GM18502 (cell line): ENCODE results near the gene DDR2.
"Not testable (repeated sequence)": the region's sequence is repeated elsewhere in the genome, so short reads cannot be mapped to it uniquely, and the experiment has no call there.

Source experiments
- ATAC-seq: cut with Tn5 transposase; IDR thresholded peaks from one replicate; pipeline ENCODE4 v1.9.1; 2021; ENCODE audit warnings: mild to moderate bottlenecking; ENCODE audit not compliant: unreplicated experiment, poor library complexity

Gene DDR2

DNA sequence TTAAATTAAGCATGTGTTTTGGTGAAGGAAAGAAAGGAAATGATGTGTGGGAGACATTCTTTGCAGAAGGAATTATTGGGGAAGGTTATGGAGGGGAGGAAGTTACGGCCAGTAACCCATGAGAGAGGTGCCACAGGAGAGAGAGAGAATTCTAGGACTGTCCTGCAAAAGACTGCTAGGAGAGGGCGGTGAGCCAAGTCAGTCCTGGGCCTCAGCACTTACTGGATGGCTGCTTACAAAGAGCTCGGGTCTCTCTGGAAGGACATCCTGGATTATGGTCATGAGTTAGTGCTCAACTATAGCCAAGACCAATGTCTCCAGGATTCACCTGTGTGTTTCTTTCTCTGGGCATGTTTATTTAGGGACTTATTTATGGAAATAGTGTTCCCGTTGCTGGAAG lies 83.9 kb downstream of the DDR2 start:
- ATAC-seq = no peak

DNA sequence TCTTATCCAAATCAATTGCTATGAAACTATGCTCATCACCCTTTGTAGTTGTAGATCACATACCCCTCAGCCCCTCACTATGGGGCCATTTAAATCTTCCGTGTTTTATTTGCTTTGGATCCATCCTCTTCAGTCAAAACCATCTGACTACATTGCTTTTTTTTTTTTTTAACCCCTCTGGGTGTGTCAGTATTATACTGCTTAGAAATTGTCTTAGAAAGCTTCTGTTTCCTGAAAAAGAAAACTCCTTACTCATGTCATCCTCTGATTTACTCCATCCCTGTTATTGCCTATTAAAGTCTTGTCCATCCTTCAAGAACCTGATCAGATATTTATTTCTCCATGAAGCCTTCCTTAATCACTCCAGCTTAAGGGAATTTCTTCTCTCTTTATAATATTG lies 84.3 kb downstream of the DDR2 start:
- no peak for ATAC-seq

DNA sequence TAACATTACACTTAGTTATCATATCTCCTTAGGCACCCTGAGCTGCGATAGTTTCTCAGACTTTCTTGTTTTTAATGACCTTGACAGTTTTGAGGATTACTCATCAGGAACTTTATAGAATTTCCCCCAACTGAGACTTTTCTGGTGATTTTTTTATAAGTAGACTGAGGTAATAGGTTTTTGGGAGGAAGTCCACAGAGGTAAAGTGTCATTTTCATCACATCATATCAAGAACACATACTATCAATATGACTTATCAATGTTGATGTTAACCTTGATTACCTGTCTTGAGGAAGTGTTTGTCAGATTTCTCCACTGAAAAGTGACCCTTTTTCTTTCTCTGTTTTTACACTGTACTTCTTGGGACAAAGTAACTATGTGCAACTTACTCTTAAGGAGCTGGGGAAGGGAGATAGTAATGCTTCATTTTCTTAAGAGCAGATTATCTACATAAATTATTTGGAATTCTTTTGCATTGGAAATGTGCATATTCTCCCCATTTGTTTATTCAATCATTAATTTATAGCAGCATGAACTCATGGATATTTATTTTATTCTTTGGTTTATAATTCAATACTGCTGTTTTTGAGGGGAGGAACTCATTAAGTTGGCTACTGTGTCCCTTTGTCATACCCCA lies 85.4 kb downstream of the DDR2 start:
- no peak for ATAC-seq

DNA sequence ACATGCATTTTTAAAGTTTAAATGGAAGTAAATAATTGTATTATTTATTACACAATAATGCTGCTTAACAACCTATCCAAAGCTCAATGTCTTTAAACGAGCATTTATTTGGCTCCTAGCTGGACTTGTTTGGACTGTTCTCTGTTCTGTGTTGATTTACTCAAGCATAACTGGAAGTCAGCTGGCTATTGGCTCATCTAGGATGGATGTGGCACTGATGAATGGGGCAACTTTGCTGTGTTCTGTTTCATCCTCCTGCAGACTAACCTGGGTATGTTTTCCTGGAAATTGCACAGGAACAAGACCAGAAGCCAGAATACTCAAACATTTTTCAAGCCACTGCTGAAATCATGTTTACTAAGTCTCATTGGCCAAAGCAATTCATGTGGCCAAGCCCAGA lies 87.4 kb downstream of the DDR2 start:
- no peak for ATAC-seq

DNA sequence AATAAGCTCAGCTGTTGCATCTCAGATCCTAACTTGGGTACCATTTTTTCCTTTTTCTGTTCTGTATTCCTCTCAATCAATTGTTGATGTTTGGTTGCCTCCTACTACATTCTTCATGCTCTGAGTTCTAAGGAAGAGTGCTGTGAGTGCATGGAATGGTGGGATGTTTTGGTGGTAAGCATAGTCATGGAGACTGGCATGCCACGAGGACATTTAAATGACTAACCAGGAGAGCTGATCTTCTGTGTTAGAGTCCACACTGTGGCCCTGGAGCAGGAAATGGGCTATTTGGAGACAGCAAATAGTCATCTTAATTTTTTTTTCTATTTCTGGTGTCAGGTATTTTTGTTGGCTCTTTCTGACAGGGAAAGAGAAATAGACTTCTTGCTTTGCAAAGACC lies 88.7 kb downstream of the DDR2 start:
- ATAC-seq = no peak

DNA sequence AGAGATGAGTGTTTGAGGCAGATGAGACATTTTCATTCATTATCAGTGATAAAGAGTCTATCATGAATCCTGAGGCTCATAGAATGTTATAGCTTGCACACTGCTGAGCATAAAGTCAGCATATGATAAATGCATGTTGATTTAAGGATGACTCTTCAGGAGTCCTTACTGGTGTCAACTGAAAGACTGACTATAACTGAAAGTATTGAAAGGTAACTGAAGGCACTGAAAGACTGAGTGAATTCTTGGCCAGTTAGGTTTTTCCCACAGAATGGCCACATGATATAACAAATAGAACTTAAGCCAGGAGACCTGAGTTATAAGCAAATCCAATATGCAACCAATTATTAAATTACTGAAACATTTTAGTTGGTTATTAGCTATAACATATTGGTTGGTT lies 89.2 kb downstream of the DDR2 start:
- ATAC-seq = no peak

DNA sequence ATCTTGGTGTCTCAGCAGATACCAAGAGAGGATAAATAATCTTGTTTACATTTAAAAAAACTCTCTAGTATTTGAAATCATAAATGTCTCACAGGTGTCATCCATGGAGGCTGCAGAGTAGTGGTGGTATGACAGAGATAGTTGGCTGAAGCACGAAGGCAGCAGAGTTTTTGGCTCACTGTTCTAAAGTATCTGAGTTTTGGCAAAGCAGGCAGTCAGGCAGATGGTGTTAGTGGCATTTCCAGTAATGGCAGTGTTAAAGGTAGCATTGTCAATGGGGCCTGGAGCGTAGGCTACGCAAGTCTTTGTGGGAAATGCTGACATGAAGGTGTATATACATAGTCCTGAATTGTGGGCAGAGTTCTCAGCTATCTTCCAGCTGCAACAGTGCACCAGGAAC lies 89.8 kb downstream of the DDR2 start:
- no peak for ATAC-seq

DNA sequence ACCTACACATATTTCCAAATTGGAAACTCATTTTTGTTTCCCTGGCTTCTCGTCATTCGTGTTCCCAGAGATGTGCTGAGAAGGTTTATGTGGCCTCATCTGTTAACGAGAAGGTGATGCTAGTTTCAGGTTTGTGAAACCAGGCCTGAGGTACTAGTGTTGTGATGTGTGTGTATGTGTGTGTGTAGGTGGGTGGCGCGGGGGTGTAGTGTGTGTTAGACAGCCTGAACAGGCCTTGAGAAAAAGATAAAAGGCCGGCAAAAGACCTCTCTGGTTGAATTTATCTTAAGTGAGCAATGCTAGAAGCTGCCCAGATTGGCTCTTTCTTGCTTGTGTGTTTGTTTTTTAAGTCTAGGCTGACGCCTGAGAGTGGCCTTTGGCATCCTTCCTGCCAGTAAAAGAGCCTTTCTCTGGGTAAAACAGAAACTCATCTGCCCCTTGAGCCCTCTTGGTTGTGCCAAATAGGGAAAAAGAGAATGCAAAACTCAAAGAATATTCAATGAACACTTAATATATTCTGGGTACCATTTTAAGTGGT lies 92.4 kb downstream of the DDR2 start:
- ATAC-seq = no peak

DNA sequence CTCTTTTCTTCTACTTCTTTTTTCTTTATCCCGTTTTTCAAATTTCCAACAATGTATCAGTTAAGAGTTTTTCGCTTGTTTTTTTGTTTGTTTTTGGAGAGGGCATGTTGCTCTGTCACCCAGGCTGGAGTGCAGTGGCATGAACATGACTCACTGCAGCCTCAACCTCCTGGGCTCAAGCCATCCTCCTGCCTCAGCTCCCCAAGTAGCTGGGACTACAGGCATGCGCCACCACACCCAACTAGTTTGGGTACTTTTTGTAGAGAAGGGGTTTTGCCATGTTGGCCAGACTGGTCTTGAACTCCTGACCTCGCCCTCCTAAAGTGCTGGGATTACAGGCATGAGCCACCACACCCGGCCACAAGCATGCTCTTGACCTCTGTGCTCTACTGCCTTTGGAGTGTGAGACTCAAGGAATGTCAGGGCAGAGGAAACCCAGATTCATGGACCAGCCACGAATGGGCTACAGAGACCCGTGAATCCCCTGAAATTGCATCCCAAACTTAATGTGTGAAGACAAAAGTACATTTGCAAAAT lies 93.1 kb downstream of the DDR2 start:
- ATAC-seq = no peak

DNA sequence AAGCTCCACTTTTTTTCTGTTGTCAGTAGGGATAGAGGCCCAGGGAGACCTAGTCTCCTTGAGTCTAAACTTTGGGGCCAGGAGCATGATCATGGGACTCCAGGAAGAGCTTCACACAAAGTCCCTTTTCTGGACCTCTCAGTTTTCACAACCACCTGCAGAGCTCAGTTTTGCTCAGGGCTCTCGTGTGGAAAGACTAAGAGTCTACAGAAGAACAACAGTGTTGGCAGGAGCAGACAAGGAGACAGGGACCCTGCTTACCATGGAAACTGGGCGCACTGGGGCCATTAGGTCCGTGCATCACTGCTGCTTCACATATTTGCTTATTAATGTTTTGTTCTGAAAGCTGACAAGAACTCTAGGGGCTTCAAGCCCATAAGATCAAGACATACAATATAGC lies 94.3 kb downstream of the DDR2 start:
- no peak for ATAC-seq

DNA sequence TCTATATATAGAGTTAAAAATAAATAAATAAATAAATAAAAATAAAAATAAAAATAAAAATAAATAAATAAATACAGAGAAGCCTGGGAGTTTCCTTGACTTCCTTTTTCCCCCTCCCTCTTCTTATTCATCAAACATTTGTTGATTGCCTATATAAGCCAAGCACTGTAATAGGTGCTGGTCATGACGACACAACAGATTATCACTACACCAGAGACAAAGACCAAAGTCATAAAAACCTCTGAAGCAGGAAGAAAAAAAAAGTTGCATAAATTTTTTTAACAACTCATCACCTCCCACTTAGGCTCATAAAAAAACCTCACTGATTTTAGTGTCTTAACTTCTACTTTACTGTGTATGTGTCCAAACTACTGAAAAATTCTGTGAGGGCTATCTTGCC lies 95.2 kb downstream of the DDR2 start:
- not testable (repeated sequence) for ATAC-seq

DNA sequence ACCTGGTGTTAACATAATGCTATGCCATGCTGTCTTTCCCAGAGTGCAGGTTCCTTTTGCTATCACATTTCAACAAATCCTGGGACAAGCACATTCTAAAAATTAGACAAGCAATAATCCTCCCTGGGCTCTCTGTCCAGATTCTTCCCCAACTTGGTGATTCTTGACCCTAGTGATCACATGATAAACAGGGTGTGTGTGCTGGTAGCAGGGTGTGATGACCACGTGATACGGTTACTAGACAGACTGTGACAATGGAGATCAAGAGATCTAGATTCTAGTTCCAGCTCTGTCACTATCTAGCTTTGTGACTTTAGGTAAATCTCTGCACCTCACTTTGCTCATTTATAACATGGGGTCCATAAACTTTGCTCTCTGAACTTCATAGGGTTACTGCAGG lies 96.3 kb downstream of the DDR2 start:
- no peak for ATAC-seq

DNA sequence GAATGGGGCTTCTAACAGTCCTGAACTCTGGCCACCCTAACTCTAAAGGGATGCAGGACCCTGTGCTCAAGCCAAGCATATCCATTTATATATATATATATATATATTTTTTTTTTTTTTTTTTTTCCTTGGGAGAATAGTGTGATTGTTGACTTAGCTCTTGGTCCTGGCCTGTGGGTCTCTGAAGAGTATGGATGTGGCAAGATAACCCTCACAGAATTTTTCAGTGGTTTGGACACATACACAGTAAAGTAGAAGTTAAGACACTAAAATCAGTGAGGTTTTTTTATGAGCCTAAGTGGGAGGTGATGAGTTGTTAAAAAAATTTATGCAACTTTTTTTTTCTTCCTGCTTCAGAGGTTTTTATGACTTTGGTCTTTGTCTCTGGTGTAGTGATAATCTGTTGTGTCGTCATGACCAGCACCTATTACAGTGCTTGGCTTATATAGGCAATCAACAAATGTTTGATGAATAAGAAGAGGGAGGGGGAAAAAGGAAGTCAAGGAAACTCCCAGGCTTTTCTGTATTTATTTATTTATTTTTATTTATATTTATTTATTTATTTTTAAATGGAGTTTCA lies 97.0 kb downstream of the DDR2 start:
- ATAC-seq = not testable (repeated sequence)

DNA sequence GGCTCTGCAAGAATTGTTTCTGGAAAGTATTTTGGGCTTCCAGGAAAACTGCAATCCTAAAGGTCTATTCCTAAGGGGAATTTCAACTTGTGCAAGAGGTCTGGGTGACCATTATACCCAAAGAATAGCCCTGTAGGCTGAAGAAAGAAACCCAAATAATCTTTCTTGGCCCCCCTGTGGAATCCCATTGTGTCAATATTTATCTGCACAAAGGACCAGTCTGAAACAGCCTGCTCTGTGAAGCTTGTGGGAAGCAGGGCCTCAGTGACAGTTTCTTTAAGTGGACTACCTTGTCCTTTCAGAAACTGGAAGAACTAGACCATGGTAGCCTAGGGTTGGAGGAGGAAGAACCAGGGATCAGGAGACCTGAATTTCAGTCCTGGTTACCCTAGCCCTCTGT lies 99.8 kb downstream of the DDR2 start:
- no peak for ATAC-seq

DNA sequence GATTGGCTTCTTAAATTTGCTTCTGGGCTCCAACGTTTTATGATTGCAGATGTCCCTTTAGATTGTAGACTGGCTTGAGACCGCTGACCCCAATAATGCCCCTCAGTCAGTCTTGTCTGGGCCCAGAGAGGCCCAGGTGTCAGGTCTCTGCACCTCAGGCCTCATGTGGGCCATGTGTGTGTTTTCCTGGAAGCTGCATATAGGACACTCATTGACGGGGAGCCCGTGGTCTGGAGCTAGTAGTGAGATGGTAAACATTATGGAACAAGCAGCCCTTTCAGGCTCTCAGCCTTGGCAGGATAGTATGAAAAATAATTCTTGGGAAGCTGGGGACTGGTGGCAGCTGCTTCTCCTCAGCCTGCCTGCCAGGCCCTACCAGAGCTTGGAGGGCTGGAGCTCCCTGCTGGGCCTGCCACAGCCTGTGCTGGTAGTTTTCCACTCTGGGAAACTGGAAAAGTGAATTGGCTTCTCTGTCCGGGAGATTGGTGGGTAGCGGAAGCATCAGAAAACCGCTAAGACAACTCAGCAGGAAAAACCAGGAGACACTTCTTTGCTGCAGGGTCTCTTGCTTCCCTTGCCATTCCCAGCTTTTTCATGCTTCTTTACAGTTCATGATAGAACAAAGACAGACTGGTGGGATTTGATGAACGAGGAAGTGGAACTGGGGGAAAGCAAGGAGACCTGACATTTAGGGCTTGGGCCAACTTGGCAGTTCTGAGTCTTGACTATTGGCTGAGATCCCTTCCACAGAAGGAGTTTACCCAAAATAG lies 100.5 kb downstream of the DDR2 start:
- ATAC-seq = no peak

DNA sequence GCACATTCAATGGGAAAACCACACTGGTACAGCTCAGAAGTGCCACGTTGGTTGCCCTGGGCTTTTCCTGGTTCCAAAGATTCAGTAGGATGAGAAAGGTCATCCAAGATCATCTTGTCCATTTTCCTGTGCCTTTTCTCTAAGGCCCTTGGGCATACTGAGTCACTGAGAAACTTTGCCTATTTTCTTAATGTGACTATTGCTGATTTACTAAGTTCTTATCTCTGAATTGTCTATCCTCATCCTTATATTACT lies 101.0 kb downstream of the DDR2 start:
- no peak for ATAC-seq

DNA sequence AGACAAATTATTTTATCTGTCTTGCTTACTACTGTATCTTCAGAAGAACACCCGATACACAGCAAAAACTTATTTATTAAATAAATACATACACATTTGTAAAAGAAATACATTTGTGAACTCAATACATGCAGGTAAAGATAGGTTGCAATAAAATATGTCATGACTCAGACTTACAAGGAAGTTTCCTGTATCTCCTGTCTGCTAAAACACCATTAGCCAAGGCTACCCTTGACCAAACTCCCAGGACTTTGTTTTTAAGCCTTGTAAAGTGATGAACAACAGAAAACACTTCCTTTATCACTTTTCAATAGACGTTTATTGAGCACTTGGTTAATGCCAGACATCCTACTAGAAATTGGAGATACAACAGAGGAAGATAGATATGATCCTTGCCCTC lies 101.8 kb downstream of the DDR2 start:
- no peak for ATAC-seq

DNA sequence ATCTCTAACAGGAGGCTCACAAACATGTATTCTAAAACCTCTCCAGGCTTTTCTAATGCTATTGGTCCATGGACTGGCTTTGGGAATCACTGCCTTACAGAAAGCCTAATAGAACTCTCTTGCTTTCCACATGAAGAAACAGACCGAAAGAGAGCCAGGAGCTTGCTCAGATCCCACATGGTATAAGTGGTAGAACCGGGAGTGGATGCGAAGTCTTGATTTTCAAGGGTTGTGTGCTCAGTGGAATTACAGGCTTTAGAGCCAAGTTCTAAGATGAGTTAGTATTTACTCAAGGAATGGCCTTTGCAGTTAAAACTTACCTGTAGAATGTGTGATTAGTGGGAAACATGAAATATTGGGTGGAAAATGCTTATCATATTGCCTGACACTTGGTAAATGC lies 103.9 kb downstream of the DDR2 start:
- peak; percentile 10 for ATAC-seq

DNA sequence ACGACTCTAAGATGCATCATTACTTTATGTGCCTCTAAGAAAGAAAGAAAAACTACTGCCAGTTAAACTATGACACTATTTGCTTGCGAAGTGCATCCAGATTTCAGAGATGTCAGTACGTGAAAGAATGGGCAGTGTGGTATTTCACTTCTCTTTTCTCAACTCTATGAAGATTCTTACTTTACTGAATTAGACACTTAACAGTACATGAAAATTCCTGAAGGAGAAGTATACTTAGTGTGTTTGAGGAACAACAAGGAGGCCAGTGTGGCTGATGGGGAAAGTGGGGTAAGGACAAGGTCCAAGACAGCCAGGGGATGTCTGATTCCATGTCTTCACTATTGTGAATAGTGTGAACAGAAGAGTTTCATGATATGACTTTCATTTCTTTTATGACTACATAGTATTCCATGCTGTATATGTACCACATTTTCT lies 104.4 kb downstream of the DDR2 start:
- ATAC-seq = peak; percentile 85

DNA sequence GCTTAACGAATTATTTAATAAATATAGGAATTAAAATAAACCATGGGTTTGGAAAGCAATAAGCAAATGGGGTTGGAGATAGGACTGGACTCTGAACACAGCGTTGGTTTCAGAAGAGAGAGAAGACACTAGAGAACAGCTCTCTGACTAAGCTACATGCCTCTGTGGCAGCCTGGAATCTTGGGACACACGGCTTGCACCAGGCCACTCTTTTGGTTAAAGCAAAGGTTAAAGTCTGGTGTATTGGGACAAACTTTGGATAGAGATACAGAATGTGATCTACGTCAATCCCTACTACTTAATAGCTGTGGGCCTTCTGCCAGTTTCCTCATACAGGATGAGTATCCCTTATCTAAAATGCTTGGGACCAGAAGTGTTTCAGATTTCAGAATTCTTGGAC lies 108.5 kb downstream of the DDR2 start:
- ATAC-seq = no peak

DNA sequence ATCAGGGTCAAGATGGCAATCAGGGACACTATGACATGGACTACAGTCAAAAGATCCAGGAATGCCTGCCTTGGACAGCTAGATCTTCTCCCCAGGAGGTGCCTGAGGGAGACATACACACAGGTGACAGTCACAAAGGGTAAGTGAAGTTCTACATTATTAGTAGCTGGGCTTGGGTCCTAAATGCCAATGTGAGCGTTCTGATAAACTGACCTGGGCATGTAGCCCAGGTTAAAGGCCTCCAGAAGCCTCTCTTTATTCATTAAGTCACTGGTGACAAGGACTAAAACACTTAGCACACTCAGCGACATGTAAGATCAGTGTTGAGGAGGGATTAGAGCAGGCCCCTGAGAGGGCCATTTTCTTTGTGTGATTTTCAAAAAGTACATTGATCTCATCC lies 109.3 kb downstream of the DDR2 start:
- no peak for ATAC-seq
